Measurements from ENCODE around the gene SPATA6. TPM values are rescaled to one million over a fixed set of nuclear protein-coding genes. Genes with fewer than 3 reads are reported as not detected.

The SPATA6 gene
- total and polyA plus RNA-seq, 2 donors (not counting 1 experiment from before 2014, with no cell fraction given), result 1.9 to 6.7 TPM

GRCh38 chr1:48470481-48470855 is 1.5 kb downstream of the SPATA6 start:
- H3K27me3 Mint-ChIP-seq, result peaks cover 13% of the 10 kb centered on the region
- DNase-seq (no peak), ATAC-seq (ENCODE audit: low read depth) (no peak)
- no peak overlapping the region for H3K27ac ChIP-seq (ENCODE audit: low read length in 2 of 2)
- POLR2A ChIA-PET, result no interaction called here
- peaks cover 32% of the 10 kb centered on the region for H3K4me1 Mint-ChIP-seq
- intact Hi-C loops (cut with micrococcal nuclease), result loop anchor here (10.0 kb wide), 1 partner anchor 324 kb away; no protein-coding TSS in a partner anchor
- H3K4me2 ChIP-seq (replicated peaks; ENCODE audit: low read depth, low read length, poor library complexity, severe bottlenecking), result peak overlapping the region; percentile 96
- H2AFZ ChIP-seq (ENCODE audit: insufficient read depth, low read depth, low read length, poor library complexity, severe bottlenecking), result peak overlapping the region; percentile 11
- TF ChIP-seq, protein P1, sequence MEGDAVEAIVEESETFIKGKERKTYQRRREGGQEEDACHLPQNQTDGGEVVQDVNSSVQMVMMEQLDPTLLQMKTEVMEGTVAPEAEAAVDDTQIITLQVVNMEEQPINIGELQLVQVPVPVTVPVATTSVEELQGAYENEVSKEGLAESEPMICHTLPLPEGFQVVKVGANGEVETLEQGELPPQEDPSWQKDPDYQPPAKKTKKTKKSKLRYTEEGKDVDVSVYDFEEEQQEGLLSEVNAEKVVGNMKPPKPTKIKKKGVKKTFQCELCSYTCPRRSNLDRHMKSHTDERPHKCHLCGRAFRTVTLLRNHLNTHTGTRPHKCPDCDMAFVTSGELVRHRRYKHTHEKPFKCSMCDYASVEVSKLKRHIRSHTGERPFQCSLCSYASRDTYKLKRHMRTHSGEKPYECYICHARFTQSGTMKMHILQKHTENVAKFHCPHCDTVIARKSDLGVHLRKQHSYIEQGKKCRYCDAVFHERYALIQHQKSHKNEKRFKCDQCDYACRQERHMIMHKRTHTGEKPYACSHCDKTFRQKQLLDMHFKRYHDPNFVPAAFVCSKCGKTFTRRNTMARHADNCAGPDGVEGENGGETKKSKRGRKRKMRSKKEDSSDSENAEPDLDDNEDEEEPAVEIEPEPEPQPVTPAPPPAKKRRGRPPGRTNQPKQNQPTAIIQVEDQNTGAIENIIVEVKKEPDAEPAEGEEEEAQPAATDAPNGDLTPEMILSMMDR (IDR thresholded peaks at IDR 0.05), result no peak
- no peak for TF ChIP-seq EZH2 (IDR thresholded peaks at IDR 0.05; ENCODE audit: borderline replicate concordance, insufficient read depth, low read depth, low read length, poor library complexity, severe bottlenecking)
- H3K4me3 Mint-ChIP-seq, result peak overlapping the region; percentile 83
- peaks cover 0 to 4% (median 4%) of the 10 kb centered on the region in 3 donors for H3K9me3 ChIP-seq (ENCODE audit: control extremely low read depth in 1 of 3, control insufficient read depth in 2 of 3, insufficient read depth in 1 of 3, low read length in 2 of 3)
- peaks cover 24 to 26% of the 10 kb centered on the region in 2 donors for H3K4me1 ChIP-seq (ENCODE audit: control insufficient read depth in 2 of 2, insufficient read depth in 2 of 2, low read length in 2 of 2)
- H3K9me3 Mint-ChIP-seq (ENCODE audit: insufficient read depth), result peaks cover 2% of the 10 kb centered on the region
- peak overlapping the region; percentile 17 for H3K27ac Mint-ChIP-seq
- CTCF ChIA-PET, result no interaction called here
- H3K27me3 ChIP-seq (replicated peaks in 1 of 4; ENCODE audit: control extremely low read depth in 1 of 4, control insufficient read depth in 3 of 4, insufficient read depth in 4 of 4, low read length in 3 of 4), result no peaks in the 10 kb centered on the region
- no peaks in the 10 kb centered on the region for H3K36me3 ChIP-seq (replicated peaks in 1 of 2; ENCODE audit: control extremely low read depth in 1 of 2, control insufficient read depth in 1 of 2, extremely low read depth in 1 of 2, insufficient read depth in 2 of 2, low read length in 1 of 2)
- 0% methylated on average over 1 of the region's 6 CpGs for WGBS (ENCODE audit: insufficient coverage)
- no peaks in the 10 kb centered on the region for H3K79me2 ChIP-seq (ENCODE audit: control insufficient read depth, insufficient read depth, low read length)
- H4K20me1 ChIP-seq (ENCODE audit: control insufficient read depth, insufficient read depth, low read length, poor library complexity, severe bottlenecking), result no peaks in the 10 kb centered on the region
- no peak overlapping the region for H3K9ac ChIP-seq (ENCODE audit: low read length)
- H3K4me3 ChIP-seq (ENCODE audit: control extremely low read depth in 1 of 5, extremely low read depth in 1 of 5, insufficient read depth in 1 of 5, low read depth in 2 of 5, low read length in 4 of 5), result peak overlapping the region in 1 of 5 experiments; percentile 19

- Mint-ChIP-seq H3K9me3 (ENCODE audit: insufficient read depth) (peaks cover 2% of the 10 kb centered on the region), H3K27me3 (peaks cover 13% of the 10 kb centered on the region), H3K4me1 (peaks cover 32% of the 10 kb centered on the region), H3K27ac (peak overlapping the region; percentile 17), H3K4me3 (peak overlapping the region; percentile 83)
- Histone ChIP-seq H4K20me1 (ENCODE audit: control insufficient read depth, insufficient read depth, low read length, poor library complexity, severe bottlenecking) (no peaks in the 10 kb centered on the region), H3K9ac (ENCODE audit: low read length) (peak overlapping the region; percentile 15), H3K27ac (ENCODE audit: low read length in 2 of 2) (no peak overlapping the region), H3K4me3 (ENCODE audit: control extremely low read depth in 1 of 5, extremely low read depth in 1 of 5, insufficient read depth in 1 of 5, low read depth in 2 of 5, low read length in 4 of 5) (peak overlapping the region in 1 of 5 experiments; percentile 19), H3K27me3 (replicated peaks in 1 of 4; ENCODE audit: control extremely low read depth in 1 of 4, control insufficient read depth in 3 of 4, insufficient read depth in 4 of 4, low read length in 3 of 4) (no peaks in the 10 kb centered on the region), H3K4me2 (replicated peaks; ENCODE audit: low read depth, low read length, poor library complexity, severe bottlenecking) (peak overlapping the region; percentile 96), H3K4me1 (ENCODE audit: control insufficient read depth in 2 of 2, insufficient read depth in 2 of 2, low read length in 2 of 2) (peaks cover 24 to 26% of the 10 kb centered on the region in 2 donors), H2AFZ (ENCODE audit: insufficient read depth, low read depth, low read length, poor library complexity, severe bottlenecking) (peak overlapping the region; percentile 11), H3K79me2 (ENCODE audit: control insufficient read depth, insufficient read depth, low read length) (no peaks in the 10 kb centered on the region), H3K36me3 (replicated peaks in 1 of 2; ENCODE audit: control extremely low read depth in 1 of 2, control insufficient read depth in 1 of 2, extremely low read depth in 1 of 2, insufficient read depth in 2 of 2, low read length in 1 of 2) (no peaks in the 10 kb centered on the region), H3K9me3 (ENCODE audit: control extremely low read depth in 1 of 3, control insufficient read depth in 2 of 3, insufficient read depth in 1 of 3, low read length in 2 of 3) (peaks cover 0 to under 1% (median 0%) of the 10 kb centered on the region in 3 donors)
- POLR2A ChIA-PET, result no interaction called here
- DNase-seq, result peak; percentile 66
- ATAC-seq (ENCODE audit: low read depth), result no peak
- CTCF ChIA-PET, result no interaction called here
- WGBS (ENCODE audit: insufficient coverage), result 0% methylated on average over 4 of the region's 12 CpGs
- intact Hi-C loops (cut with micrococcal nuclease), result loop anchor here (10.0 kb wide), 1 partner anchor 325 kb away; no protein-coding TSS in a partner anchor
- TF ChIP-seq, protein P1 (IDR thresholded peaks at IDR 0.05), result no peak
- TF ChIP-seq EZH2 (IDR thresholded peaks at IDR 0.05; ENCODE audit: borderline replicate concordance, insufficient read depth, low read depth, low read length, poor library complexity, severe bottlenecking), result no peak
Observed at GRCh38 chr1:48469616-48470480, 2.2 kb downstream of the SPATA6 start.
